Endothelial cell of umbilical vein (primary cell): ENCODE results near the gene NR1D1. TPM values are rescaled to one million over a fixed set of nuclear protein-coding genes. Genes with fewer than 3 reads are reported as not detected.

Experiments
- BruUV-seq: library from RNA; stranded (reverse); fragments of 400-500 nt; replicated peaks from 2 replicates; lab custom pipeline; 2021; lab: Mats Ljungman, UMichigan
- CTCF ChIA-PET: fragments of 300-600, 350-600 bp; sonication (Branson Sonifier 250); formaldehyde crosslinking; loops from one replicate; lab custom pipeline; 2021; ENCODE audit warnings: antibody characterized with exemption, inconsistent platforms; lab: Charles Lee
- POLR2A ChIA-PET: fragments of 300-600, 350-600 bp; sonication (Branson Sonifier 250); formaldehyde crosslinking; loops from one replicate; lab custom pipeline; 2021; ENCODE audit warnings: antibody characterized with exemption, inconsistent platforms; lab: Charles Lee
- DNase-seq: peaks from one replicate; pipeline ENCODE4 v3.0.0-alpha.2; 2011; ENCODE audit warnings: low read depth, low spot score
- FAIRE-seq: peaks from 2 replicates; lab custom pipeline; 2011; peaks lifted over from hg19 to GRCh38; lab: Jason Lieb, UNC
- H2AFZ ChIP-seq: 2 replicates; pipeline ENCODE4 v1.6.0; 2012; ENCODE audit warnings: low read depth, low read length, control low read depth, inconsistent platforms
- H3K27ac ChIP-seq: 2 replicates; pipeline ENCODE4 v1.5.1; 2011; ENCODE audit warnings: low read depth, mild to moderate bottlenecking, control low read depth, low read length, moderate library complexity; ENCODE audit not compliant: insufficient read depth
- H3K27me3 ChIP-seq, 2 experiments: 2 replicates each; pipeline versions ENCODE4 v1.6.0 to v1.6.1; 2011; ENCODE audit warnings: low read length in 2 of 2, mixed read lengths in 1 of 2; ENCODE audit not compliant: control insufficient read depth in 2 of 2, insufficient read depth in 2 of 2
- H3K36me3 ChIP-seq, 2 experiments: 2 replicates in 1 of 2; 3 replicates in 1 of 2; pipeline ENCODE4 v1.5.1; 2011; ENCODE audit warnings: low read length in 2 of 2, mild to moderate bottlenecking in 1 of 2, moderate library complexity in 1 of 2; ENCODE audit not compliant: control insufficient read depth in 2 of 2, insufficient read depth in 2 of 2; ENCODE audit errors: extremely low read depth in 1 of 2
- H3K4me1 ChIP-seq: 3 replicates; pipeline ENCODE4 v1.5.1; 2011; ENCODE audit warnings: mild to moderate bottlenecking, low read length; ENCODE audit not compliant: control insufficient read depth, insufficient read depth; ENCODE audit errors: extremely low read depth
- H3K4me2 ChIP-seq: 2 replicates; pipeline ENCODE4 v1.6.1; 2011; ENCODE audit warnings: low read length, control low read depth, mixed read lengths; ENCODE audit not compliant: insufficient read depth
- H3K4me3 ChIP-seq, 3 experiments: fragments of 200-600 bp in 1 of 3; sonication (generic), shearing (Covaris generic) in 1 of 3; replicated peaks in 1 of 3; 2 replicates each; pipeline ENCODE4 v1.5.1; 2011 to 2016; ENCODE audit warnings: control low read depth in 3 of 3, low read length in 3 of 3, mild to moderate bottlenecking in 2 of 3, inconsistent platforms in 1 of 3, low read depth in 1 of 3, moderate library complexity in 1 of 3; ENCODE audit not compliant: insufficient read depth in 1 of 3
- H3K79me2 ChIP-seq: 2 replicates; pipeline ENCODE4 v1.6.0; 2012; ENCODE audit warnings: low read length, inconsistent platforms; ENCODE audit not compliant: control insufficient read depth, insufficient read depth
- H3K9ac ChIP-seq: replicated peaks from 2 replicates; pipeline ENCODE3; 2011; ENCODE audit warnings: low read length, control low read depth; ENCODE audit not compliant: insufficient read depth; ENCODE audit errors: extremely low read depth
- H3K9me1 ChIP-seq: replicated peaks from 3 replicates; pipeline ENCODE4 v1.6.0; 2011; ENCODE audit warnings: mild to moderate bottlenecking, low read length; ENCODE audit not compliant: control insufficient read depth, insufficient read depth; ENCODE audit errors: extremely low read depth
- H3K9me3 ChIP-seq: replicated peaks from 2 replicates; pipeline ENCODE4 v1.5.1; 2012; ENCODE audit warnings: low read length, inconsistent platforms; ENCODE audit not compliant: control insufficient read depth, insufficient read depth
- H4K20me1 ChIP-seq: replicated peaks from 2 replicates; pipeline ENCODE3; 2011; ENCODE audit warnings: mild to moderate bottlenecking, low read length; ENCODE audit not compliant: control insufficient read depth, insufficient read depth; ENCODE audit errors: extremely low read depth
- CTCF ChIP-seq, 2 donors: IDR thresholded peaks; 1 replicate in 1 of 2; 2 replicates in 1 of 2; pipeline ENCODE4 v1.5.1; 2011; ENCODE audit warnings: low read length in 2 of 2, mild to moderate bottlenecking in 2 of 2, moderate library complexity in 2 of 2, control low read depth in 1 of 2, inconsistent platforms in 1 of 2, low read depth in 1 of 2; ENCODE audit not compliant: insufficient read depth in 1 of 2; ENCODE audit errors: extremely low read depth in 1 of 2
- EZH2 ChIP-seq: IDR thresholded peaks from 2 replicates; pipeline ENCODE4 v1.6.1; 2012; ENCODE audit warnings: borderline replicate concordance, low read depth, mild to moderate bottlenecking, moderate library complexity, low read length, inconsistent platforms; ENCODE audit not compliant: severe bottlenecking
- FOS ChIP-seq: IDR thresholded peaks from 2 replicates; pipeline ENCODE4 v1.6.1; 2011; ENCODE audit warnings: mild to moderate bottlenecking, low read length, moderate library complexity, borderline replicate concordance; ENCODE audit not compliant: insufficient read depth
- GATA2 ChIP-seq: IDR thresholded peaks from 2 replicates; pipeline ENCODE4 v1.7.0; 2011; ENCODE audit warnings: low read depth, mild to moderate bottlenecking, moderate library complexity, mixed read lengths, low read length; ENCODE audit not compliant: insufficient read length, insufficient read depth
- MYC ChIP-seq: IDR thresholded peaks from one replicate; pipeline ENCODE4 v1.6.1; 2011; ENCODE audit warnings: mild to moderate bottlenecking, low read depth, low read length
- POLR2A ChIP-seq: IDR thresholded peaks from 2 replicates; pipeline ENCODE4 v1.6.1; 2012; ENCODE audit warnings: low read depth, mild to moderate bottlenecking, control low read depth, low read length
- POLR2AphosphoS5 ChIP-seq: IDR thresholded peaks from 2 replicates; pipeline ENCODE4 v1.6.1; 2012; ENCODE audit warnings: low read depth, mild to moderate bottlenecking, control low read depth, low read length, moderate library complexity; ENCODE audit not compliant: insufficient read depth
- dilution Hi-C: fragments of 300-500 bp; cut with MboI; formaldehyde crosslinking; loops from one replicate; pipeline ENCODE4 v1.15.0; 2019; ENCODE audit warnings: low sequenced_read_pairs; ENCODE audit not compliant: extremely low pct_ligation_motif_present
- intact Hi-C: fragments of 100-400 bp; cut with micrococcal nuclease; formaldehyde crosslinking; loops from one replicate; pipeline ENCODE4 v1.10.0; 2022
- polyA plus RNA-seq, 4 experiments: library from polyadenylated mRNA; depleted of rRNA in 3 of 4; stranded (reverse) in 3 of 4; unstranded in 1 of 4; fragments of >200 nt; gene quantifications; 2 replicates each; pipeline versions ENCODE4 v1.2.1 to v1.2.3, GENCODE V29; 2011 to 2012; ENCODE audit warnings: missing spikeins in 1 of 4
- total RNA-seq: library from RNA; stranded (reverse); gene quantifications from 2 replicates; pipeline ENCODE4 v1.2.3, GENCODE V29; 2021
- TF ChIP-seq, protein P1 (sequence below): IDR thresholded peaks from 2 replicates; pipeline ENCODE4 v1.6.1; 2011; ENCODE audit not compliant: insufficient read depth, insufficient read length

Gene NR1D1
- total and polyA plus RNA-seq, 2 donors (not counting 3 experiments of a cell fraction or from before 2014, with no cell fraction given) = 2.5 to 5.2 TPM

GRCh38 chr17:40129498-40129897 lies 29.1 kb upstream of the NR1D1 start:
- H2AFZ ChIP-seq = no peak overlapping the region
- H4K20me1 ChIP-seq = peaks cover 11% of the 10 kb centered on the region
- H3K9me1 ChIP-seq = no peaks in the 10 kb centered on the region
- TSS peak; percentile 17 for BruUV-seq
- no peaks in the 10 kb centered on the region for H3K27me3 ChIP-seq
- ChIA-PET POLR2A (no interaction called here), CTCF (interaction anchor here (1.5 kb wide), 1 partner anchor 16 kb away, joined by 7 read pairs; no protein-coding TSS in a partner anchor)
- intact Hi-C loops (no loop called here), dilution Hi-C loops (no loop called here)
- TF ChIP-seq, protein P1, sequence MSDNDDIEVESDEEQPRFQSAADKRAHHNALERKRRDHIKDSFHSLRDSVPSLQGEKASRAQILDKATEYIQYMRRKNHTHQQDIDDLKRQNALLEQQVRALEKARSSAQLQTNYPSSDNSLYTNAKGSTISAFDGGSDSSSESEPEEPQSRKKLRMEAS = no peak
- TF ChIP-seq POLR2A (no peak), GATA2 (no peak), MYC (no peak), POLR2AphosphoS5 (no peak), EZH2 (no peak), CTCF (IDR thresholded peaks at IDR 0.05; ENCODE audit: extremely low read depth in 1 of 2, insufficient read depth in 1 of 2, low read depth in 1 of 2, low read length in 2 of 2) (no peak), FOS (no peak)
- H3K4me3 ChIP-seq = no peak overlapping the region
- H3K79me2 ChIP-seq = peaks cover 39% of the 10 kb centered on the region
- peaks cover 43 to 45% of the 10 kb centered on the region in 2 experiments for H3K36me3 ChIP-seq
- no peak overlapping the region for H3K9ac ChIP-seq
- peaks cover 22% of the 10 kb centered on the region for H3K4me1 ChIP-seq
- no peak overlapping the region for H3K4me2 ChIP-seq
- FAIRE-seq (no peak), DNase-seq (no peak)
- no peaks in the 10 kb centered on the region for H3K9me3 ChIP-seq
- H3K27ac ChIP-seq = no peak overlapping the region
